IMR-90 (cell line): Measurements from ENCODE around the gene RERE. TPM values are rescaled to one million over a fixed set of nuclear protein-coding genes. Genes with fewer than 3 reads are reported as not detected.

Experiments
- ATAC-seq: fragments of 200-7000 bp; cut with Tn5 transposase; 2 replicates; pipeline ENCODE4 v1.9.1; 2020; ENCODE audit warnings: low read depth, mild to moderate bottlenecking, moderate library complexity
- BruUV-seq: library from RNA; stranded (reverse); fragments of 400-500 nt; replicated peaks from 2 replicates; lab custom pipeline; 2021; lab: Mats Ljungman, UMichigan
- CTCF ChIA-PET: fragments of 300-600 bp; formaldehyde crosslinking; extraction: SDS; loops from one replicate; lab custom pipeline; 2021; ENCODE audit warnings: antibody characterized with exemption; lab: Yijun Ruan, JAX
- POLR2A ChIA-PET: fragments of 300-600 bp; sonication (Branson Sonifier 250); formaldehyde crosslinking; loops from one replicate; lab custom pipeline; 2022; ENCODE audit warnings: antibody characterized with exemption; ENCODE audit not compliant: unreplicated experiment; lab: Charles Lee
- DNase-seq: peaks from one replicate; pipeline ENCODE4 v3.0.0; 2013
- H2AFZ ChIP-seq: replicated peaks from 2 replicates; pipeline ENCODE3; 2013; ENCODE audit warnings: low read length, mild to moderate bottlenecking; ENCODE audit not compliant: poor library complexity
- H2AK5ac ChIP-seq: 2 replicates; pipeline ENCODE4 v1.6.1; 2013; ENCODE audit warnings: low read depth, low read length, inconsistent platforms
- H2AK9ac ChIP-seq: replicated peaks from 2 replicates; pipeline ENCODE3; 2013; ENCODE audit warnings: mild to moderate bottlenecking, low read depth, low read length, moderate library complexity; ENCODE audit not compliant: poor library complexity
- H2BK120ac ChIP-seq: 2 replicates; pipeline ENCODE4 v1.6.1; 2013; ENCODE audit warnings: low read depth, low read length, inconsistent platforms
- H2BK15ac ChIP-seq: 3 replicates; pipeline ENCODE4 v1.6.1; 2013; ENCODE audit warnings: low read depth, low read length, inconsistent platforms
- H2BK20ac ChIP-seq: 2 replicates; pipeline ENCODE4 v1.6.1; 2013; ENCODE audit warnings: low read depth, mild to moderate bottlenecking, inconsistent platforms, low read length, moderate library complexity
- H2BK5ac ChIP-seq: 2 replicates; pipeline ENCODE4 v1.6.1; 2013; ENCODE audit warnings: mild to moderate bottlenecking, low read depth, low read length, inconsistent platforms; ENCODE audit not compliant: poor library complexity, severe bottlenecking
- H3K14ac ChIP-seq: replicated peaks from 2 replicates; pipeline ENCODE4 v1.6.1; 2013; ENCODE audit warnings: low read depth, low read length, inconsistent platforms
- H3K18ac ChIP-seq: 2 replicates; pipeline ENCODE4 v1.6.1; 2013; ENCODE audit warnings: low read depth, low read length, control low read depth
- H3K23ac ChIP-seq: 2 replicates; pipeline ENCODE4 v1.6.1; 2013; ENCODE audit warnings: low read depth, low read length, inconsistent platforms
- H3K27ac ChIP-seq: 2 replicates; pipeline ENCODE4 v1.5.1; 2013; ENCODE audit warnings: mild to moderate bottlenecking, control low read depth, low read length; ENCODE audit not compliant: insufficient read depth
- H3K27me3 ChIP-seq: 2 replicates; pipeline ENCODE4 v1.6.1; 2013; ENCODE audit warnings: low read length; ENCODE audit not compliant: control insufficient read depth, insufficient read depth
- H3K36me3 ChIP-seq: 2 replicates; pipeline ENCODE4 v1.6.1; 2013; ENCODE audit warnings: low read length, mixed read lengths; ENCODE audit not compliant: control insufficient read depth, insufficient read depth
- H3K4ac ChIP-seq: 2 replicates; pipeline ENCODE4 v1.6.1; 2013; ENCODE audit warnings: low read depth, low read length, inconsistent platforms
- H3K4me1 ChIP-seq: 2 replicates; pipeline ENCODE4 v1.6.1; 2013; ENCODE audit warnings: low read length, mixed read lengths; ENCODE audit not compliant: control insufficient read depth, insufficient read depth
- H3K4me2 ChIP-seq: 2 replicates; pipeline ENCODE4 v1.6.1; 2013; ENCODE audit warnings: low read depth, mild to moderate bottlenecking, control low read depth, low read length, moderate library complexity
- H3K4me3 ChIP-seq: 2 replicates; pipeline ENCODE4 v1.5.1; 2013; ENCODE audit warnings: low read depth, mild to moderate bottlenecking, control low read depth, low read length, moderate library complexity; ENCODE audit not compliant: insufficient read depth
- H3K56ac ChIP-seq: 2 replicates; pipeline ENCODE4 v1.6.1; 2013; ENCODE audit warnings: low read length, inconsistent platforms; ENCODE audit not compliant: insufficient read depth; ENCODE audit errors: extremely low read depth
- H3K79me1 ChIP-seq, 2 experiments: 2 replicates each; pipeline ENCODE4 v1.6.1; 2013; ENCODE audit warnings: low read length in 2 of 2, inconsistent platforms in 1 of 2, low read depth in 1 of 2
- H3K9ac ChIP-seq: 2 replicates; pipeline ENCODE4 v1.6.1; 2013; ENCODE audit warnings: low read depth, low read length, control low read depth
- H3K9me1 ChIP-seq: 2 replicates; pipeline ENCODE4 v1.6.1; 2013; ENCODE audit warnings: low read length, inconsistent platforms; ENCODE audit not compliant: insufficient read depth
- H3K9me3 ChIP-seq: 2 replicates; pipeline ENCODE4 v1.6.1; 2013; ENCODE audit warnings: low read length; ENCODE audit not compliant: control insufficient read depth, insufficient read depth
- H4K20me1 ChIP-seq: 2 replicates; pipeline ENCODE4 v1.6.1; 2013; ENCODE audit warnings: low read length, inconsistent platforms; ENCODE audit not compliant: insufficient read depth
- H4K5ac ChIP-seq: 2 replicates; pipeline ENCODE4 v1.6.1; 2013; ENCODE audit warnings: mild to moderate bottlenecking, low read depth, low read length, control low read depth
- H4K8ac ChIP-seq, 2 experiments: 2 replicates each; pipeline ENCODE4 v1.6.1; 2013; ENCODE audit warnings: low read depth in 2 of 2, low read length in 2 of 2, control low read depth in 1 of 2, inconsistent platforms in 1 of 2
- H4K91ac ChIP-seq: 2 replicates; pipeline ENCODE4 v1.6.1; 2013; ENCODE audit warnings: low read depth, low read length, inconsistent platforms; ENCODE audit not compliant: insufficient read depth
- BHLHE40 ChIP-seq: fragments of 150-350 bp; IDR thresholded peaks from 2 replicates; pipeline ENCODE4 v1.6.1; 2016; ENCODE audit warnings: mild to moderate bottlenecking, low read depth, low read length
- CEBPB ChIP-seq: IDR thresholded peaks from 2 replicates; pipeline ENCODE4 v1.6.1; 2012; ENCODE audit warnings: low read depth, low read length, improper control_type of control experiment
- CHD1 ChIP-seq: IDR thresholded peaks from 2 replicates; pipeline ENCODE4 v1.6.1; 2012; ENCODE audit warnings: low read depth, low read length, improper control_type of control experiment
- FOS ChIP-seq: fragments of 150-350 bp; IDR thresholded peaks from 2 replicates; pipeline ENCODE4 v1.6.1; 2016; ENCODE audit warnings: low read depth, low read length
- MAFK ChIP-seq: IDR thresholded peaks from 2 replicates; pipeline ENCODE4 v1.6.1; 2012; ENCODE audit warnings: low read depth, low read length, improper control_type of control experiment
- MAZ ChIP-seq: IDR thresholded peaks from 2 replicates; pipeline ENCODE4 v1.6.1; 2012; ENCODE audit warnings: low read depth, mild to moderate bottlenecking, low read length, improper control_type of control experiment, moderate library complexity, borderline replicate concordance
- MXI1 ChIP-seq: IDR thresholded peaks from 2 replicates; pipeline ENCODE4 v1.6.1; 2012; ENCODE audit warnings: low read depth, mild to moderate bottlenecking, low read length, moderate library complexity, borderline replicate concordance
- NFE2L2 ChIP-seq: fragments of 150-350 bp; IDR thresholded peaks from 2 replicates; pipeline ENCODE4 v1.6.1; 2016; ENCODE audit warnings: low read depth, mild to moderate bottlenecking, low read length
- POLR2A ChIP-seq: IDR thresholded peaks from 2 replicates; pipeline ENCODE4 v1.6.1; 2012; ENCODE audit warnings: mild to moderate bottlenecking, low read depth, low read length
- RAD21 ChIP-seq: IDR thresholded peaks from 2 replicates; pipeline ENCODE4 v1.6.1; 2012; ENCODE audit warnings: low read length, improper control_type of control experiment
- RCOR1 ChIP-seq: IDR thresholded peaks from 2 replicates; pipeline ENCODE4 v1.6.1; 2012; ENCODE audit warnings: mild to moderate bottlenecking, low read length, improper control_type of control experiment; ENCODE audit not compliant: insufficient replicate concordance
- RFX5 ChIP-seq: IDR thresholded peaks from 2 replicates; pipeline ENCODE4 v1.8.0; 2012; ENCODE audit warnings: low read depth, mild to moderate bottlenecking, low read length, moderate library complexity
- SMC3 ChIP-seq: fragments of 150-350 bp; IDR thresholded peaks from 2 replicates; pipeline ENCODE4 v1.6.1; 2016; ENCODE audit warnings: low read depth, mild to moderate bottlenecking, antibody characterized with exemption, low read length, moderate library complexity
- USF2 ChIP-seq: fragments of 150-350 bp; IDR thresholded peaks from 2 replicates; pipeline ENCODE4 v1.6.1; 2017; ENCODE audit warnings: mild to moderate bottlenecking, antibody characterized with exemption, low read length, low read depth
- WGBS, 2 experiments: methylation state at CpG; one replicate each; pipeline versions ENCODE4 v1.1.5 to v1.1.7; 2013; ENCODE audit warnings: missing lambda C conversion rate in 2 of 2; ENCODE audit not compliant: insufficient read length in 1 of 2; ENCODE audit errors: extremely low coverage in 2 of 2; 5-methylcytosine and 5-hydroxymethylcytosine counted together
- dilution Hi-C: fragments of 300-500 bp; cut with HindIII; formaldehyde crosslinking; loops from one replicate; pipeline ENCODE4 v1.14.3; 2018; ENCODE audit warnings: low sequenced_read_pairs; ENCODE audit not compliant: unreplicated experiment
- in situ Hi-C: fragments of 300-500 bp; cut with MboI; formaldehyde crosslinking; loops from 3 replicates; pipeline ENCODE4 v1.14.3; 2019; ENCODE audit warnings: low sequenced_read_pairs, inconsistent platforms, mixed read lengths
- intact Hi-C: fragments of 100-400 bp; cut with micrococcal nuclease; formaldehyde crosslinking; loops from 2 replicates; pipeline ENCODE4 v1.10.0; 2022
- polyA plus RNA-seq, 3 experiments: library from polyadenylated mRNA; depleted of rRNA; stranded (reverse); fragments of >200 nt; gene quantifications; 2 replicates each; pipeline ENCODE4 v1.2.3, GENCODE V29; 2012; ENCODE audit warnings: low replicate concordance in 1 of 3
- total RNA-seq: library from RNA; depleted of rRNA; stranded (reverse); fragments of >200 nt; gene quantifications from 2 replicates; pipeline ENCODE4 v1.2.3, GENCODE V29; 2012
- TF ChIP-seq, protein P1 (sequence below): fragments of 150-350 bp; IDR thresholded peaks from 2 replicates; pipeline ENCODE4 v1.6.1; 2016; ENCODE audit warnings: low read depth, mild to moderate bottlenecking, low read length, moderate library complexity, borderline replicate concordance

Gene RERE
- total and polyA plus RNA-seq, 2 of the 4 experiments (the other 2 are of a cell fraction) = 11.5 to 25.1 TPM

DNA sequence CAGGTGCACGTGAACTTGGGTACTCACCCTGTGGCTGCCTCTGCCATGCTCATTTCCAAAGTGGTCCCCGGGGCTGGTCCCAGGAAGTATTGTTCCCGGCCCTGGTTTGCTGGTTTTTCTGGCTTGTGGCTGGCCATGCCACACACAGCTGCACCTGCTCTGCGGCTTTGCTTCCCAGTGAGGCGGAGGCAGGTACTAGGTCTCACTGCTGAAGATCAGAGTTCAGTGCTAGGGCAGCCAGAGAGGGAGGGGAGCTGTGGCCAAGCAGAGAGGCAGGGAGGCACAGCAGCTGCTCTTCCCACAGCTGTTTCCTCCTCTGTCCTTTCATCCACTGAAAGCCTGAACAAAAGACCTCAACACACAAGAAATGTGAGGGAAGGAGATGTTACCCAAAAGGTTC, 30.6 kb upstream of the RERE start (continued):
- TF ChIP-seq, protein P1, sequence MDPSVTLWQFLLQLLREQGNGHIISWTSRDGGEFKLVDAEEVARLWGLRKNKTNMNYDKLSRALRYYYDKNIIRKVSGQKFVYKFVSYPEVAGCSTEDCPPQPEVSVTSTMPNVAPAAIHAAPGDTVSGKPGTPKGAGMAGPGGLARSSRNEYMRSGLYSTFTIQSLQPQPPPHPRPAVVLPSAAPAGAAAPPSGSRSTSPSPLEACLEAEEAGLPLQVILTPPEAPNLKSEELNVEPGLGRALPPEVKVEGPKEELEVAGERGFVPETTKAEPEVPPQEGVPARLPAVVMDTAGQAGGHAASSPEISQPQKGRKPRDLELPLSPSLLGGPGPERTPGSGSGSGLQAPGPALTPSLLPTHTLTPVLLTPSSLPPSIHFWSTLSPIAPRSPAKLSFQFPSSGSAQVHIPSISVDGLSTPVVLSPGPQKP = no peak
- no peak for TF ChIP-seq SMC3
- TF ChIP-seq MAFK = no peak
- no peak for TF ChIP-seq RCOR1
- no peak for TF ChIP-seq RFX5

DNA sequence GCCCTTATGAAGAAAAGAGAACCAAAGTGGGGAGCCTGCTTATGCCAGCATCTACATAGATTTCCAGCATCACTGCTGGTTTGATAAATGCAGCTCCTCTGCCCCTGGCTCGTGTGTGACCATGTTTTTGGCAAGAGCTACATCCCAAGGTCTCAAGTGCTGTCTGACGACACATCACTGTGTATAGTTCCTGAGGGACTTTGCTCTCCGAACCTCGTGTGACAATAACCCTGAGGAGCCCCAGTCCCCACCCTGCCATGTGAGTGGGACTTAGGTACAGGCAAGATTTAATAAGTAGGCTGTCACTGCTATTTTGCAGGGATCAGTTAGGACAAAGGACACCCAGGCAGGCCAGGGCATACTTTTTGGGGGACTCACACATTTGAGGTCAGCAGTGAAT, 28.8 kb upstream of the RERE start:
- POLR2A ChIA-PET = no interaction called here
- no peaks in the 10 kb centered on the region for H3K36me3 ChIP-seq
- TF ChIP-seq RCOR1 (no peak), BHLHE40 (no peak), SMC3 (no peak), MXI1 (no peak), FOS (no peak), MAZ (no peak), CHD1 (no peak), CEBPB (no peak), POLR2A (no peak), USF2 (no peak), MAFK (no peak), RAD21 (no peak), NFE2L2 (no peak), RFX5 (no peak)
- TF ChIP-seq, protein P1 = no peak

More for the DNA sequence above, 28.8 kb upstream of the RERE start:
- Histone ChIP-seq H2AK9ac (no peak overlapping the region), H3K9me3 (no peaks in the 10 kb centered on the region; the same call in 1 of the 2 replicates), H3K4ac (no peak overlapping the region), H4K8ac (no peak overlapping the region), H3K56ac (no peak overlapping the region), H3K4me3 (no peak overlapping the region), H4K91ac (no peak overlapping the region), H2AK5ac (peak overlapping the region; percentile 24; the same call in 1 of the 2 replicates), H3K79me1 (no peaks in the 10 kb centered on the region), H3K9me1 (no peaks in the 10 kb centered on the region; the same call in 1 of the 2 replicates), H3K14ac (no peak overlapping the region), H3K4me1 (peaks cover 2% of the 10 kb centered on the region), H4K20me1 (peaks cover 5% of the 10 kb centered on the region; the same call in 1 of the 2 replicates), H2BK15ac (no peak overlapping the region), H3K9ac (no peak overlapping the region), H2BK20ac (no peak overlapping the region), H2BK5ac (no peak overlapping the region), H2AFZ (no peak overlapping the region), H3K4me2 (no peak overlapping the region), H3K27ac (no peak overlapping the region), H4K5ac (no peak overlapping the region), H3K23ac (no peak overlapping the region), H2BK120ac (no peak overlapping the region), H3K27me3 (peaks cover 12% of the 10 kb centered on the region), H3K18ac (no peak overlapping the region)
- intact Hi-C loops (no loop called here), in situ Hi-C loops (loop anchor here (10.0 kb wide), 1 partner anchor 281 kb away; no protein-coding TSS in a partner anchor), dilution Hi-C loops (no loop called here)
- ATAC-seq (no peak), DNase-seq (no peak)
- CTCF ChIA-PET = no interaction called here
- no CpG with 5 or more reads among the region's 4 CpGs for WGBS, 2 experiments
- no TSS peak for BruUV-seq
